HCT116 (cell line): ENCODE data around the gene FAM204A. TPM values are rescaled to one million over a fixed set of nuclear protein-coding genes. Genes with fewer than 3 reads are reported as not detected.

ENCODE experiments used
- ATAC-seq: fragments of 200-7000 bp; cut with Tn5 transposase; 2 replicates; pipeline ENCODE4 v1.9.1; 2020; ENCODE audit warnings: mild to moderate bottlenecking, moderate library complexity
- BruUV-seq: library from RNA; stranded (reverse); fragments of 400-500 nt; replicated peaks from 2 replicates; lab custom pipeline; 2021; lab: Mats Ljungman, UMichigan
- CTCF ChIA-PET: fragments of 300-600 bp; sonication (Branson Sonifier 250); formaldehyde crosslinking; loops from one replicate; lab custom pipeline; 2021; ENCODE audit warnings: antibody characterized with exemption; lab: Charles Lee
- POLR2A ChIA-PET: fragments of 300-600, 350-600 bp; sonication (Branson Sonifier 250); formaldehyde crosslinking; loops from one replicate; lab custom pipeline; 2021; ENCODE audit warnings: antibody characterized with exemption; lab: Charles Lee
- RAD21 ChIA-PET, 2 experiments: fragments of 300-600 bp; sonication (Branson Sonifier 250); formaldehyde crosslinking; loops; one replicate each; lab custom pipeline; 2023; ENCODE audit warnings: low total read pairs in 2 of 2; ENCODE audit not compliant: uncharacterized antibody in 2 of 2, unreplicated experiment in 2 of 2, low non-redundant PET in 1 of 2; lab: Charles Lee
- DNase-seq: peaks from one replicate; pipeline ENCODE4 v3.0.0-alpha.2; 2010; ENCODE audit warnings: low read depth, low spot score
- H2AFZ ChIP-seq: fragments of 200-600 bp; shearing (Covaris generic), sonication (generic); 2 replicates; pipeline ENCODE4 v1.6.1; 2017; ENCODE audit warnings: low read depth, mixed run types, mixed read lengths, antibody characterized with exemption, low read length; ENCODE audit not compliant: poor library complexity, severe bottlenecking
- H3K27ac ChIP-seq: 2 replicates; pipeline ENCODE4 v1.5.1; 2012; ENCODE audit warnings: low read depth, low read length
- H3K27me3 ChIP-seq: fragments of 200-600 bp; sonication (generic); 2 replicates; pipeline ENCODE4 v1.6.1; 2016; ENCODE audit warnings: mixed run types, low read length, mixed read lengths; ENCODE audit not compliant: insufficient read depth
- H3K36me3 ChIP-seq, 2 experiments: fragments of 200-500 bp in 1 of 2; fragments of 200-600 bp in 1 of 2; sonication (Bioruptor generic) in 1 of 2; sonication (generic) in 1 of 2; 2 replicates each; pipeline versions ENCODE4 v1.5.1 to v1.6.1; 2014 to 2016; ENCODE audit warnings: low read length in 2 of 2, inconsistent platforms in 1 of 2, mixed read lengths in 1 of 2, mixed run types in 1 of 2; ENCODE audit not compliant: insufficient read depth in 2 of 2, control insufficient read depth in 1 of 2
- H3K4me1 ChIP-seq, 2 experiments: fragments of 200-600 bp in 1 of 2; sonication (generic) in 1 of 2; 2 replicates each; pipeline versions ENCODE4 v1.5.1 to v1.6.1; 2012 to 2017; ENCODE audit warnings: low read length in 2 of 2, inconsistent platforms in 1 of 2, mild to moderate bottlenecking in 1 of 2, mixed read lengths in 1 of 2, mixed run types in 1 of 2, moderate library complexity in 1 of 2; ENCODE audit not compliant: insufficient read depth in 2 of 2, control insufficient read depth in 1 of 2
- H3K4me2 ChIP-seq: fragments of 200-600 bp; sonication (generic); 2 replicates; pipeline ENCODE4 v1.6.1; 2017; ENCODE audit warnings: mixed run types, low read length, mixed read lengths
- H3K4me3 ChIP-seq, 2 experiments: fragments of 200-600 bp in 1 of 2; sonication (generic) in 1 of 2; replicated peaks in 1 of 2; 2 replicates each; pipeline ENCODE4 v1.5.1; 2011 to 2016; ENCODE audit warnings: low read length in 2 of 2, control low read depth in 1 of 2, low read depth in 1 of 2, mild to moderate bottlenecking in 1 of 2, mixed read lengths in 1 of 2, mixed run types in 1 of 2
- H3K79me2 ChIP-seq: fragments of 200-600 bp; sonication (generic); 2 replicates; pipeline ENCODE4 v1.6.1; 2017; ENCODE audit warnings: mild to moderate bottlenecking, mixed run types, low read length, moderate library complexity, mixed read lengths; ENCODE audit not compliant: insufficient read depth
- H3K9ac ChIP-seq: fragments of 200-600 bp; sonication (generic); 2 replicates; pipeline ENCODE4 v1.6.1; 2016; ENCODE audit warnings: low read length, mixed read lengths
- H3K9me2 ChIP-seq: fragments of 200-600 bp; sonication (generic), shearing (Covaris generic); 2 replicates; pipeline ENCODE4 v1.6.1; 2017; ENCODE audit warnings: mixed run types, mild to moderate bottlenecking, moderate library complexity; ENCODE audit not compliant: insufficient read depth
- H3K9me3 ChIP-seq, 2 experiments: fragments of 200-500 bp in 1 of 2; fragments of 200-600 bp in 1 of 2; sonication (Bioruptor generic) in 1 of 2; sonication (generic) in 1 of 2; 2 replicates each; pipeline ENCODE4 v1.6.1; 2014 to 2017; ENCODE audit warnings: low read length in 2 of 2, mixed read lengths in 2 of 2, inconsistent platforms in 1 of 2, low read depth in 1 of 2, mild to moderate bottlenecking in 1 of 2, mixed run types in 1 of 2, moderate library complexity in 1 of 2; ENCODE audit not compliant: control insufficient read depth in 1 of 2, insufficient read depth in 1 of 2
- H4K20me1 ChIP-seq: fragments of 200-600 bp; sonication (generic), shearing (Covaris generic); 2 replicates; pipeline ENCODE4 v1.6.1; 2017; ENCODE audit warnings: mixed run types, mild to moderate bottlenecking, moderate library complexity; ENCODE audit not compliant: insufficient read depth
- CBX3 ChIP-seq: IDR thresholded peaks from 2 replicates; pipeline ENCODE4 v1.6.1; 2012; ENCODE audit warnings: low read depth
- CEBPB ChIP-seq: IDR thresholded peaks from 2 replicates; pipeline ENCODE4 v1.6.1; 2012; ENCODE audit warnings: low read depth
- ELF1 ChIP-seq: IDR thresholded peaks from 2 replicates; pipeline ENCODE4 v1.6.1; 2012; ENCODE audit warnings: low read depth, borderline replicate concordance
- EZH2 ChIP-seq: fragments of 200-600 bp; sonication (generic); IDR thresholded peaks from 2 replicates; pipeline ENCODE4 v1.6.1; 2017; ENCODE audit warnings: antibody characterized with exemption, mixed run types
- EZH2phosphoT487 ChIP-seq: fragments of 200-600 bp; IDR thresholded peaks from 2 replicates; pipeline ENCODE4 v1.6.1; 2018; ENCODE audit warnings: antibody characterized with exemption, borderline replicate concordance
- FOSL1 ChIP-seq: IDR thresholded peaks from 2 replicates; pipeline ENCODE4 v1.6.1; 2012; ENCODE audit warnings: low read depth
- JUND ChIP-seq: IDR thresholded peaks from 2 replicates; pipeline ENCODE4 v1.6.1; 2012
- POLR2A ChIP-seq: IDR thresholded peaks from 2 replicates; pipeline ENCODE4 v1.7.0; 2011; ENCODE audit warnings: borderline replicate concordance; ENCODE audit not compliant: insufficient read depth, insufficient read length; ENCODE audit errors: extremely low read depth
- POLR2AphosphoS5 ChIP-seq: IDR thresholded peaks from 2 replicates; pipeline ENCODE4 v1.6.1; 2011; ENCODE audit warnings: mild to moderate bottlenecking, low read depth, low read length, moderate library complexity
- SP1 ChIP-seq: IDR thresholded peaks from 2 replicates; pipeline ENCODE4 v1.6.1; 2012; ENCODE audit warnings: low read depth
- TCF7L2 ChIP-seq: IDR thresholded peaks from 2 replicates; pipeline ENCODE4 v1.7.0; 2011; ENCODE audit warnings: borderline replicate concordance, inconsistent platforms; ENCODE audit not compliant: insufficient read depth, insufficient read length; ENCODE audit errors: extremely low read depth
- YY1 ChIP-seq: IDR thresholded peaks from 2 replicates; pipeline ENCODE4 v1.6.1; 2011; ENCODE audit warnings: low read length, low read depth, moderate library complexity, mild to moderate bottlenecking; ENCODE audit not compliant: insufficient replicate concordance; ENCODE audit errors: extremely low read depth
- ZNF274 ChIP-seq: fragments of 200-500 bp; sonication (Bioruptor generic); IDR thresholded peaks from 2 replicates; pipeline ENCODE4 v1.6.1; 2014; ENCODE audit warnings: mild to moderate bottlenecking, low read depth, low read length, inconsistent platforms
- intact Hi-C: fragments of 100-400 bp; cut with micrococcal nuclease; formaldehyde crosslinking; loops from 2 replicates; pipeline ENCODE4 v1.10.0; 2022
- total RNA-seq: library from RNA; stranded (reverse); gene quantifications from one replicate; pipeline ENCODE4 v1.2.1, GENCODE V29; 2021; ENCODE audit not compliant: unreplicated experiment
- TF ChIP-seq, protein P1 (sequence below): IDR thresholded peaks from 2 replicates; pipeline ENCODE4 v1.6.1; 2012; ENCODE audit warnings: low read depth
- TF ChIP-seq, protein P2 (sequence below): IDR thresholded peaks from 2 replicates; pipeline ENCODE4 v1.6.1; 2011; ENCODE audit warnings: mild to moderate bottlenecking, low read length, moderate library complexity; ENCODE audit not compliant: insufficient replicate concordance; ENCODE audit errors: extremely low read depth

Gene FAM204A
- total RNA-seq, 1 experiment from 2014 or later = 79.5 TPM

DNA sequence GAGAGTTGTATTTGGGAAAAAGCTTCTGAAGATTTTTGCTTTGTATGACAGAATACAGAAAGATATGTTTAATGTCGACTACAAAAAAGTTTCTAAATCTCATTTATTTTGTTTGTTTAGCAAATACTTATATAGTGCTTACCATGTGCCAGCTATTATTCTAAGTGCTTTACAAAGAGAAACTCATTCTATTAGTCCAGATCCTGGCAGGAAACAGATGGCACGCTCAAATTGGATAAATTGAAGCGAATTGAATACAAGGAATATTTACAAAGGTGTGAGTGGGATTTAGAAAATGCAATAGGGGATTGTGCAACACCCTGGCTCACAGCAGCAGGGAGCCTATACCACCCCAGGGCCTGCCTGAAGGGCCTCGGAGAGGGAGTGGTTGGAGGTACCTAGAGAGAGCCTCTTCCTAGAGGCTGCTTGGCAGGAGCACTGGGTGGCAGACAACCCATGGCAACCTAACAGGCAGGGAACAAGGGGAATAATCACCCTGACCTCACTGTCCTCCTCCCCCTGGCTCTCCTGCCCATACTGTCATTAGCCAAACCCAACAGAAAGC, 27.6 kb upstream of the FAM204A start:
- CTCF ChIA-PET = no interaction called here
- no peak overlapping the region for H3K27ac ChIP-seq
- ATAC-seq = no peak
- no peaks in the 10 kb centered on the region for H3K27me3 ChIP-seq
- POLR2A ChIA-PET = no interaction called here
- intact Hi-C loops = no loop called here
- RAD21 ChIA-PET = no interaction called here
- no peaks in the 10 kb centered on the region for H3K79me2 ChIP-seq
- H3K9me3 ChIP-seq = peaks cover 0 to 8% of the 10 kb centered on the region in 2 experiments; a peak in 1 of 4 replicates
- H3K36me3 ChIP-seq = no peaks in the 10 kb centered on the region
- H3K9me2 ChIP-seq = no peaks in the 10 kb centered on the region
- H3K4me2 ChIP-seq = no peak overlapping the region
- H3K9ac ChIP-seq = no peak overlapping the region
- no peaks in the 10 kb centered on the region for H4K20me1 ChIP-seq
- peaks cover 0 to 14% of the 10 kb centered on the region in 2 experiments; a peak in 2 of 4 replicates for H3K4me1 ChIP-seq
- no peak overlapping the region for H2AFZ ChIP-seq
- no peak overlapping the region for H3K4me3 ChIP-seq
- TF ChIP-seq EZH2 (no peak), JUND (no peak), YY1 (no peak), CEBPB (0 out of 2 replicates have a peak, but pooled peaks have one; percentile 24), POLR2AphosphoS5 (no peak)
- DNase-seq = no peak
- no TSS peak for BruUV-seq

DNA sequence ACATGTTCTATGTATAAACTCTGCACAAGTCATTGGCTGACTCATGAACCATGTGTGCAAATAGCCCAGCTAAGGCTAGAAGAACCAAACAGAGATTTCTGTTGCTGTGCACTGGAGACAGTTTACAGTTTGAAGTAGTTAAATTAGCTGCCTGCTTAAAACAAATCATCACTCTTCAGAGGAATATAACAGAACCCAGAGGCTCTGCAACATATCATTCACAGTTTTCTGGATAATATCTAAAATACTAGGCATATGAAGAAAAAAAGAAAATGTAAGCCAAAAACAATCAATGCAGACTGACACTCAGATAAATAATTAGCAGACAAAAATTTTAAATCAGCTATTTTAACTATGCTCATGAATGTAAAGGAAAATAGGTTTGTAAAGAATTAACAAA, 23.6 kb upstream of the FAM204A start:
- H3K4me2 ChIP-seq = no peak overlapping the region
- ChIA-PET CTCF (no interaction called here), RAD21 (no interaction called here), POLR2A (no interaction called here)
- ATAC-seq = no peak
- H3K9me2 ChIP-seq = no peaks in the 10 kb centered on the region
- intact Hi-C loops = no loop called here
- H3K27me3 ChIP-seq = no peaks in the 10 kb centered on the region
- no peak overlapping the region for H3K27ac ChIP-seq
- no peaks in the 10 kb centered on the region for H3K36me3 ChIP-seq
- TF ChIP-seq CBX3 (no peak), ELF1 (no peak), TCF7L2 (no peak), POLR2A (no peak), EZH2phosphoT487 (no peak), ZNF274 (no peak), FOSL1 (no peak), SP1 (no peak), JUND (no peak), POLR2AphosphoS5 (no peak)
- TF ChIP-seq, protein P1, sequence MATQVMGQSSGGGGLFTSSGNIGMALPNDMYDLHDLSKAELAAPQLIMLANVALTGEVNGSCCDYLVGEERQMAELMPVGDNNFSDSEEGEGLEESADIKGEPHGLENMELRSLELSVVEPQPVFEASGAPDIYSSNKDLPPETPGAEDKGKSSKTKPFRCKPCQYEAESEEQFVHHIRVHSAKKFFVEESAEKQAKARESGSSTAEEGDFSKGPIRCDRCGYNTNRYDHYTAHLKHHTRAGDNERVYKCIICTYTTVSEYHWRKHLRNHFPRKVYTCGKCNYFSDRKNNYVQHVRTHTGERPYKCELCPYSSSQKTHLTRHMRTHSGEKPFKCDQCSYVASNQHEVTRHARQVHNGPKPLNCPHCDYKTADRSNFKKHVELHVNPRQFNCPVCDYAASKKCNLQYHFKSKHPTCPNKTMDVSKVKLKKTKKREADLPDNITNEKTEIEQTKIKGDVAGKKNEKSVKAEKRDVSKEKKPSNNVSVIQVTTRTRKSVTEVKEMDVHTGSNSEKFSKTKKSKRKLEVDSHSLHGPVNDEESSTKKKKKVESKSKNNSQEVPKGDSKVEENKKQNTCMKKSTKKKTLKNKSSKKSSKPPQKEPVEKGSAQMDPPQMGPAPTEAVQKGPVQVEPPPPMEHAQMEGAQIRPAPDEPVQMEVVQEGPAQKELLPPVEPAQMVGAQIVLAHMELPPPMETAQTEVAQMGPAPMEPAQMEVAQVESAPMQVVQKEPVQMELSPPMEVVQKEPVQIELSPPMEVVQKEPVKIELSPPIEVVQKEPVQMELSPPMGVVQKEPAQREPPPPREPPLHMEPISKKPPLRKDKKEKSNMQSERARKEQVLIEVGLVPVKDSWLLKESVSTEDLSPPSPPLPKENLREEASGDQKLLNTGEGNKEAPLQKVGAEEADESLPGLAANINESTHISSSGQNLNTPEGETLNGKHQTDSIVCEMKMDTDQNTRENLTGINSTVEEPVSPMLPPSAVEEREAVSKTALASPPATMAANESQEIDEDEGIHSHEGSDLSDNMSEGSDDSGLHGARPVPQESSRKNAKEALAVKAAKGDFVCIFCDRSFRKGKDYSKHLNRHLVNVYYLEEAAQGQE = no peak
- TF ChIP-seq, protein P2, sequence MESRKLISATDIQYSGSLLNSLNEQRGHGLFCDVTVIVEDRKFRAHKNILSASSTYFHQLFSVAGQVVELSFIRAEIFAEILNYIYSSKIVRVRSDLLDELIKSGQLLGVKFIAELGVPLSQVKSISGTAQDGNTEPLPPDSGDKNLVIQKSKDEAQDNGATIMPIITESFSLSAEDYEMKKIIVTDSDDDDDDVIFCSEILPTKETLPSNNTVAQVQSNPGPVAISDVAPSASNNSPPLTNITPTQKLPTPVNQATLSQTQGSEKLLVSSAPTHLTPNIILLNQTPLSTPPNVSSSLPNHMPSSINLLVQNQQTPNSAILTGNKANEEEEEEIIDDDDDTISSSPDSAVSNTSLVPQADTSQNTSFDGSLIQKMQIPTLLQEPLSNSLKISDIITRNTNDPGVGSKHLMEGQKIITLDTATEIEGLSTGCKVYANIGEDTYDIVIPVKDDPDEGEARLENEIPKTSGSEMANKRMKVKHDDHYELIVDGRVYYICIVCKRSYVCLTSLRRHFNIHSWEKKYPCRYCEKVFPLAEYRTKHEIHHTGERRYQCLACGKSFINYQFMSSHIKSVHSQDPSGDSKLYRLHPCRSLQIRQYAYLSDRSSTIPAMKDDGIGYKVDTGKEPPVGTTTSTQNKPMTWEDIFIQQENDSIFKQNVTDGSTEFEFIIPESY = no peak
- H2AFZ ChIP-seq = no peak overlapping the region
- H3K79me2 ChIP-seq = no peaks in the 10 kb centered on the region
- no peak for DNase-seq
- BruUV-seq = no TSS peak
- H3K4me1 ChIP-seq = peaks cover 0 to 8% of the 10 kb centered on the region in 2 experiments; a peak in 1 of 4 replicates
- no peaks in the 10 kb centered on the region for H4K20me1 ChIP-seq
- H3K4me3 ChIP-seq = no peak overlapping the region
- H3K9ac ChIP-seq = no peak overlapping the region
- H3K9me3 ChIP-seq = peaks cover 0 to 8% of the 10 kb centered on the region in 2 experiments; a peak in 1 of 4 replicates
